H1 (cell line): Measurements from ENCODE around the gene SNX33. TPM values are rescaled to one million over a fixed set of nuclear protein-coding genes. Genes with fewer than 3 reads are reported as not detected.

ENCODE experiments used
- CTCF ChIA-PET: fragments of 300-600 bp; sonication (Branson Sonifier 250); formaldehyde crosslinking; loops from one replicate; lab custom pipeline; 2021; ENCODE audit not compliant: partially characterized antibody; lab: Charles Lee
- POLR2A ChIA-PET: fragments of 300-600 bp; sonication (Branson Sonifier 250); formaldehyde crosslinking; loops from one replicate; lab custom pipeline; 2021; ENCODE audit warnings: inconsistent platforms; ENCODE audit not compliant: partially characterized antibody; lab: Charles Lee
- DNase-seq, 2 experiments: peaks; one replicate each; pipeline versions ENCODE4 v3.0.0 to v3.0.0-alpha.2; 2010 to 2022; ENCODE audit warnings: low spot score in 2 of 2, low read depth in 1 of 2, mixed read lengths in 1 of 2
- FAIRE-seq: peaks from 2 replicates; lab custom pipeline; 2011; peaks lifted over from hg19 to GRCh38; lab: Jason Lieb, UNC
- H2AFZ ChIP-seq: 2 replicates; pipeline ENCODE4 v1.8.1; 2012; ENCODE audit warnings: low read length, inconsistent platforms
- H2AK5ac ChIP-seq: 2 replicates; pipeline ENCODE4 v1.6.1; 2013; ENCODE audit warnings: low read depth, low read length
- H2BK120ac ChIP-seq: replicated peaks from 2 replicates; pipeline ENCODE3; 2013; ENCODE audit warnings: low read depth, low read length, inconsistent platforms
- H2BK12ac ChIP-seq: 2 replicates; pipeline ENCODE4 v1.6.1; 2013; ENCODE audit warnings: low read depth, low read length
- H2BK15ac ChIP-seq: 2 replicates; pipeline ENCODE4 v1.6.1; 2013; ENCODE audit warnings: low read length
- H2BK20ac ChIP-seq: 2 replicates; pipeline ENCODE4 v1.6.1; 2013; ENCODE audit warnings: low read length
- H2BK5ac ChIP-seq: 2 replicates; pipeline ENCODE4 v1.6.1; 2013; ENCODE audit warnings: low read depth, low read length
- H3K14ac ChIP-seq: 2 replicates; pipeline ENCODE4 v1.6.1; 2013; ENCODE audit warnings: inconsistent platforms; ENCODE audit not compliant: insufficient read length
- H3K18ac ChIP-seq: 2 replicates; pipeline ENCODE4 v1.6.1; 2013; ENCODE audit warnings: low read length; ENCODE audit errors: extremely low read depth
- H3K23ac ChIP-seq: 2 replicates; pipeline ENCODE4 v1.6.1; 2013; ENCODE audit warnings: inconsistent platforms; ENCODE audit not compliant: insufficient read length
- H3K23me2 ChIP-seq: 2 replicates; pipeline ENCODE4 v1.6.1; 2013; ENCODE audit warnings: low read depth, low read length
- H3K27ac ChIP-seq: 2 replicates; pipeline ENCODE4 v1.6.1; 2011; ENCODE audit warnings: low read depth, low read length, inconsistent platforms
- H3K27me3 ChIP-seq, 4 experiments: replicated peaks in 1 of 4; 1 replicate in 1 of 4; 2 replicates in 3 of 4; pipeline versions ENCODE4 v1.6.1 to v1.8.1; 2011 to 2013; ENCODE audit warnings: low read length in 3 of 4, mild to moderate bottlenecking in 3 of 4, inconsistent platforms in 2 of 4, mixed read lengths in 2 of 4, moderate library complexity in 1 of 4; ENCODE audit not compliant: control insufficient read depth in 3 of 4, insufficient read depth in 3 of 4; ENCODE audit errors: extremely low read depth in 1 of 4
- H3K36me3 ChIP-seq, 4 experiments: 2 replicates each; pipeline versions ENCODE4 v1.6.1 to v1.8.1; 2011 to 2013; ENCODE audit warnings: mild to moderate bottlenecking in 4 of 4, low read length in 3 of 4, moderate library complexity in 2 of 4, control low read depth in 1 of 4, inconsistent platforms in 1 of 4; ENCODE audit not compliant: insufficient read depth in 4 of 4, control insufficient read depth in 2 of 4
- H3K4ac ChIP-seq: replicated peaks from 2 replicates; pipeline ENCODE3; 2013; ENCODE audit warnings: low read length, low read depth, mixed read lengths, inconsistent platforms; ENCODE audit not compliant: insufficient read length
- H3K4me1 ChIP-seq, 4 experiments: replicated peaks in 1 of 4; 1 replicate in 1 of 4; 2 replicates in 3 of 4; pipeline versions ENCODE4 v1.6.1 to v1.8.1; 2011 to 2013; ENCODE audit warnings: low read length in 3 of 4, inconsistent platforms in 2 of 4, mixed read lengths in 1 of 4; ENCODE audit not compliant: insufficient read depth in 4 of 4, control insufficient read depth in 3 of 4
- H3K4me2 ChIP-seq, 2 experiments: 2 replicates each; pipeline versions ENCODE4 v1.6.1 to v1.8.1; 2011 to 2013; ENCODE audit warnings: low read depth in 2 of 2, low read length in 2 of 2, control low read depth in 1 of 2, inconsistent platforms in 1 of 2, mild to moderate bottlenecking in 1 of 2; ENCODE audit not compliant: insufficient read depth in 1 of 2
- H3K4me3 ChIP-seq, 4 experiments: fragments of 200-600, 300-600 bp in 1 of 4; sonication (generic), shearing (Covaris generic), sonication (Bioruptor Twin) in 1 of 4; 2 replicates each; pipeline versions ENCODE4 v1.5.1 to v1.8.1; 2011 to 2016; ENCODE audit warnings: low read length in 4 of 4, low read depth in 3 of 4, control low read depth in 2 of 4, inconsistent platforms in 2 of 4, mild to moderate bottlenecking in 2 of 4, mixed read lengths in 1 of 4, moderate library complexity in 1 of 4; ENCODE audit not compliant: insufficient read depth in 2 of 4; ENCODE audit errors: extremely low read depth in 1 of 4
- H3K56ac ChIP-seq: replicated peaks from 2 replicates; pipeline ENCODE3; 2013; ENCODE audit warnings: low read depth, mild to moderate bottlenecking, mixed read lengths, low read length, inconsistent platforms; ENCODE audit not compliant: insufficient read length
- H3K79me1 ChIP-seq: 2 replicates; pipeline ENCODE4 v1.6.1; 2013; ENCODE audit warnings: low read depth, low read length, control low read depth
- H3K79me2 ChIP-seq, 2 experiments: 2 replicates each; pipeline versions ENCODE4 v1.6.1 to v1.8.1; 2012 to 2013; ENCODE audit warnings: low read length in 2 of 2, mild to moderate bottlenecking in 2 of 2, inconsistent platforms in 1 of 2; ENCODE audit not compliant: insufficient read depth in 2 of 2, control insufficient read depth in 1 of 2
- H3K9ac ChIP-seq, 4 experiments: replicated peaks in 1 of 4; 1 replicate in 1 of 4; 2 replicates in 3 of 4; pipeline versions ENCODE4 v1.6.1 to v1.8.1; 2011 to 2013; ENCODE audit warnings: low read depth in 3 of 4, low read length in 3 of 4, control low read depth in 2 of 4, mild to moderate bottlenecking in 2 of 4, moderate library complexity in 2 of 4, inconsistent platforms in 1 of 4; ENCODE audit errors: extremely low read depth in 1 of 4
- H3K9me3 ChIP-seq, 2 experiments: 2 replicates each; pipeline versions ENCODE4 v1.6.1 to v1.8.1; 2012 to 2013; ENCODE audit warnings: mild to moderate bottlenecking in 2 of 2, moderate library complexity in 2 of 2, control low read depth in 1 of 2, inconsistent platforms in 1 of 2, low read depth in 1 of 2, low read length in 1 of 2, mixed read lengths in 1 of 2; ENCODE audit not compliant: insufficient read depth in 2 of 2
- H4K20me1 ChIP-seq, 2 experiments: replicated peaks in 1 of 2; 2 replicates each; pipeline versions ENCODE3 to v1.8.1; 2011 to 2013; ENCODE audit warnings: inconsistent platforms in 2 of 2, low read length in 2 of 2, mild to moderate bottlenecking in 1 of 2; ENCODE audit not compliant: insufficient read depth in 2 of 2, control insufficient read depth in 1 of 2
- H4K5ac ChIP-seq: 2 replicates; pipeline ENCODE4 v1.6.1; 2013; ENCODE audit warnings: low read length, low read depth, mixed read lengths, inconsistent platforms; ENCODE audit not compliant: insufficient read length
- H4K8ac ChIP-seq: 2 replicates; pipeline ENCODE4 v1.8.0; 2013; ENCODE audit warnings: mild to moderate bottlenecking, moderate library complexity, low read length, inconsistent platforms; ENCODE audit not compliant: insufficient read depth; ENCODE audit errors: extremely low read depth
- H4K91ac ChIP-seq: replicated peaks from 2 replicates; pipeline ENCODE3; 2013; ENCODE audit warnings: low read length, mixed read lengths, inconsistent platforms; ENCODE audit not compliant: insufficient read length
- ASH2L ChIP-seq: fragments of 200-600, 300-600 bp; sonication (generic); IDR thresholded peaks from one replicate; pipeline ENCODE4 v1.7.1; 2017; ENCODE audit warnings: low read length
- BRCA1 ChIP-seq: IDR thresholded peaks from 2 replicates; pipeline ENCODE4 v1.6.1; 2012; ENCODE audit warnings: low read depth, low read length, improper control_type of control experiment
- PHF8 ChIP-seq: fragments of 200-600 bp; sonication (generic); conservative IDR thresholded peaks from 2 replicates; pipeline ENCODE4 v1.7.1; 2012; ENCODE audit warnings: low read depth, mild to moderate bottlenecking, inconsistent platforms, low read length, moderate library complexity
- RNF2 ChIP-seq: fragments of 200-900, 300-1000 bp; sonication (generic); IDR thresholded peaks from 2 replicates; pipeline ENCODE4 v1.7.1; 2016; ENCODE audit warnings: borderline replicate concordance, low read depth, mild to moderate bottlenecking, antibody characterized with exemption, low read length; ENCODE audit not compliant: poor library complexity, severe bottlenecking; ENCODE audit errors: missing control alignments
- WGBS, 2 experiments: shearing (Covaris generic) in 1 of 2; methylation state at CpG; one replicate each; pipeline versions ENCODE4 v1.1.6 to v1.1.7; 2013 to 2015; ENCODE audit warnings: low lambda C conversion rate in 2 of 2, mixed read lengths in 2 of 2, inconsistent platforms in 1 of 2, low coverage in 1 of 2, missing lambda C conversion rate in 1 of 2; ENCODE audit not compliant: insufficient replicate concordance in 2 of 2, insufficient coverage in 1 of 2, insufficient read length in 1 of 2; ENCODE audit errors: extremely low coverage in 1 of 2, missing lambda C conversion rate in 1 of 2; 5-methylcytosine and 5-hydroxymethylcytosine counted together
- polyA plus RNA-seq, 7 experiments: library from polyadenylated mRNA; depleted of rRNA in 3 of 7; stranded (reverse) in 5 of 7; unstranded in 2 of 7; fragments of >200 nt in 5 of 7; fragments of 200-250 nt in 2 of 7; gene quantifications; 1 replicate in 5 of 7; 2 replicates in 1 of 7; 4 replicates in 1 of 7; pipeline versions ENCODE4 v1.2.1 to v1.2.3, GENCODE V29; 2011 to 2013; ENCODE audit warnings: missing spikeins in 2 of 7, mixed read lengths in 2 of 7
- total RNA-seq: library from RNA; stranded (reverse); fragmentation: NEBNext Ultra II Directional; extraction: Animal tissue kit (Norgen Biotek cat#: 25700); gene quantifications from 2 replicates; pipeline ENCODE4 v1.2.1, GENCODE V29; 2021

SNX33 gene
- total and polyA plus RNA-seq, 2 of the 8 experiments (the other 6 are each of a cell fraction or from before 2014, with no cell fraction given): 14.3 to 22.9 TPM

- no peak overlapping the region for H3K18ac ChIP-seq
- H3K4me1 ChIP-seq: peaks cover 6 to 28% (median 18%) of the 10 kb centered on the region in 4 experiments
- peaks cover 0 to 18% (median 0%) of the 10 kb centered on the region in 4 experiments; a peak in 3 of 8 replicates for H3K36me3 ChIP-seq
- H3K23ac ChIP-seq: no peak overlapping the region
- no peak overlapping the region for H2BK20ac ChIP-seq
- H3K27me3 ChIP-seq: no peaks in the 10 kb centered on the region
- POLR2A ChIA-PET: interaction anchor here (0.6 to 3.5 kb wide), 4 partner anchors 13 to 355 kb away, joined by 3 to 19 read pairs (median 4); partner anchors contain the start of gene IMP3
- H3K23me2 ChIP-seq: peaks cover 3% of the 10 kb centered on the region; the same call in 1 of the 2 replicates
- no peak overlapping the region for H2AFZ ChIP-seq
- H2BK5ac ChIP-seq: no peak overlapping the region
- no peak overlapping the region for H3K4me2 ChIP-seq
- H2BK15ac ChIP-seq: no peak overlapping the region
- H3K9me3 ChIP-seq: no peaks in the 10 kb centered on the region
- no peak overlapping the region for H4K8ac ChIP-seq
- 90% methylated on average over 15 of the region's 16 CpGs; no CpG with 5 or more reads in 1 of the 2 experiments for WGBS, 2 experiments
- no peak for FAIRE-seq
- no peak overlapping the region for H3K9ac ChIP-seq
- H3K56ac ChIP-seq: no peak overlapping the region
- H3K4ac ChIP-seq: peak overlapping the region; percentile 85
- no peak overlapping the region for H2BK12ac ChIP-seq
- no peak for DNase-seq
- no peak overlapping the region for H3K27ac ChIP-seq
- peaks cover 5 to 28% of the 10 kb centered on the region in 2 experiments for H4K20me1 ChIP-seq
- H3K79me1 ChIP-seq: peaks cover 19% of the 10 kb centered on the region
- H4K5ac ChIP-seq: no peak overlapping the region
- H3K79me2 ChIP-seq: peaks cover 0 to 69% of the 10 kb centered on the region in 2 experiments; a peak in 3 of 4 replicates
- H2AK5ac ChIP-seq: no peak overlapping the region
- no peak overlapping the region for H4K91ac ChIP-seq
- H2BK120ac ChIP-seq: no peak overlapping the region
- H3K14ac ChIP-seq: no peak overlapping the region
- CTCF ChIA-PET: interaction anchor here (1.0 to 1.8 kb wide), 5 partner anchors 14 to 148 kb away, joined by 3 to 6 read pairs (median 3); partner anchors contain the start of genes PTPN9 and SNUPN
- H3K4me3 ChIP-seq: no peak overlapping the region
- TF ChIP-seq RNF2: no peak
- TF ChIP-seq PHF8: no peak
- TF ChIP-seq ASH2L: no peak
- TF ChIP-seq BRCA1: no peak
These were observed 5.7 kb downstream of the SNX33 start for GRCh38 chr15:75653347-75653913.
